Breast epithelium (tissue), 4 donors: ENCODE measurements around the gene OTX2. TPM values are rescaled to one million over a fixed set of nuclear protein-coding genes. Genes with fewer than 3 reads are reported as not detected.

Source experiments
- DNase-seq, 2 donors: peaks; one replicate each; pipeline ENCODE4 v3.0.0-alpha.2; 2019; ENCODE audit warnings: low spot score in 2 of 2
- H3K27ac ChIP-seq, 2 donors: fragments of 200-600 bp; sonication (generic) in 1 of 2; one replicate each; pipeline ENCODE4 v1.5.1; 2016 to 2019; ENCODE audit warnings: mild to moderate bottlenecking in 1 of 2
- H3K27me3 ChIP-seq, 2 donors: fragments of 200-600 bp; sonication (generic) in 1 of 2; one replicate each; pipeline versions ENCODE4 v1.5.1 to v1.6.0; 2017 to 2019; ENCODE audit warnings: control low read depth in 1 of 2, mild to moderate bottlenecking in 1 of 2
- H3K36me3 ChIP-seq: fragments of 200-600 bp; one replicate; pipeline ENCODE4 v1.5.1; 2019
- H3K4me1 ChIP-seq, 2 donors: fragments of 200-600 bp; sonication (generic); one replicate each; pipeline ENCODE4 v1.5.1; 2016 to 2019; ENCODE audit warnings: control low read depth in 1 of 2
- H3K4me3 ChIP-seq, 3 donors: fragments of 200-600 bp; sonication (generic); 1 replicate in 2 of 3; 2 replicates in 1 of 3; pipeline ENCODE4 v1.5.1; 2016 to 2019; ENCODE audit warnings: mild to moderate bottlenecking in 3 of 3, moderate library complexity in 2 of 3
- H3K9me3 ChIP-seq, 2 donors: fragments of 200-600 bp; sonication (generic) in 1 of 2; one replicate each; pipeline ENCODE4 v1.5.1; 2016 to 2019; ENCODE audit warnings: control low read depth in 1 of 2
- CTCF ChIP-seq, 3 donors: fragments of 450-650 bp; IDR thresholded peaks; one replicate each; pipeline ENCODE4 v1.5.1; 2016 to 2017; ENCODE audit warnings: antibody characterized with exemption in 3 of 3, mild to moderate bottlenecking in 3 of 3, moderate library complexity in 3 of 3
- POLR2A ChIP-seq: fragments of 450-650 bp; IDR thresholded peaks from one replicate; pipeline ENCODE4 v1.6.1; 2016; ENCODE audit warnings: antibody characterized with exemption, mild to moderate bottlenecking, moderate library complexity
- POLR2AphosphoS5 ChIP-seq, 3 donors: sonication (generic); formaldehyde crosslinking; IDR thresholded peaks; one replicate each; pipeline ENCODE4 v1.6.1; 2017; ENCODE audit warnings: antibody characterized with exemption in 3 of 3
- intact Hi-C: fragments of 100-400 bp; cut with DNase I; formaldehyde crosslinking; loops from one replicate; pipeline ENCODE4 v1.15.1; 2023; ENCODE audit warnings: low total_unique reads
- total RNA-seq, 3 donors: library from RNA; depleted of rRNA; stranded (reverse); fragments of >200 nt; gene quantifications; one replicate each; pipeline ENCODE4 v1.1.0, GENCODE V29; 2016

OTX2 gene
- total RNA-seq, 3 donors from 2014 or later: not detected

GRCh38 chr14:56805201-56805991 lies 4.9 kb downstream of the OTX2 start:
- Histone ChIP-seq H3K36me3 (no peaks in the 10 kb centered on the region), H3K4me3 (no peak overlapping the region), H3K27ac (no peak overlapping the region), H3K9me3 (no peaks in the 10 kb centered on the region), H3K4me1 (no peaks in the 10 kb centered on the region), H3K27me3 (peaks cover 6 to 98% of the 10 kb centered on the region in 2 donors)
- intact Hi-C loops: no loop called here
- no peak for DNase-seq
- TF ChIP-seq CTCF (IDR thresholded peaks at IDR 0.05): no peak
- no peak for TF ChIP-seq POLR2AphosphoS5 (IDR thresholded peaks at IDR 0.05)
- no peak for TF ChIP-seq POLR2A

- no peak overlapping the region for H3K27ac ChIP-seq
- intact Hi-C loops: no loop called here
- no peaks in the 10 kb centered on the region for H3K4me1 ChIP-seq
- no peaks in the 10 kb centered on the region for H3K36me3 ChIP-seq
- DNase-seq: no peak
- H3K9me3 ChIP-seq: no peaks in the 10 kb centered on the region
- no peak overlapping the region for H3K4me3 ChIP-seq
- TF ChIP-seq POLR2AphosphoS5 (IDR thresholded peaks at IDR 0.05) (no peak), CTCF (IDR thresholded peaks at IDR 0.05) (no peak), POLR2A (no peak)
- peaks cover 3 to 96% of the 10 kb centered on the region in 2 donors for H3K27me3 ChIP-seq
These were observed 6.3 kb downstream of the OTX2 start for GRCh38 chr14:56803816-56804535.

- Histone ChIP-seq H3K27me3 (peaks cover 6 to 96% of the 10 kb centered on the region in 2 donors), H3K27ac (no peak overlapping the region), H3K9me3 (no peaks in the 10 kb centered on the region), H3K4me3 (no peak overlapping the region), H3K36me3 (no peaks in the 10 kb centered on the region), H3K4me1 (no peaks in the 10 kb centered on the region)
- intact Hi-C loops: no loop called here
- DNase-seq: no peak
- no peak for TF ChIP-seq POLR2A
- TF ChIP-seq CTCF (IDR thresholded peaks at IDR 0.05): no peak
- TF ChIP-seq POLR2AphosphoS5 (IDR thresholded peaks at IDR 0.05): no peak
These were observed 8.4 kb downstream of the OTX2 start for GRCh38 chr14:56801920-56802319.

GRCh38 chr14:56799343-56799645 lies 11.0 kb downstream of the OTX2 start:
- no peaks in the 10 kb centered on the region for H3K9me3 ChIP-seq

More at GRCh38 chr14:56799343-56799645, 11.0 kb downstream of the OTX2 start:
- Histone ChIP-seq H3K36me3 (no peaks in the 10 kb centered on the region), H3K27ac (no peak overlapping the region), H3K27me3 (peaks cover 6 to 98% of the 10 kb centered on the region in 2 donors), H3K4me1 (no peaks in the 10 kb centered on the region), H3K4me3 (no peak overlapping the region)
- no peak for DNase-seq
- intact Hi-C loops: no loop called here
- no peak for TF ChIP-seq POLR2A
- no peak for TF ChIP-seq CTCF (IDR thresholded peaks at IDR 0.05)
- TF ChIP-seq POLR2AphosphoS5 (IDR thresholded peaks at IDR 0.05): no peak
